NCI-H748 treated with DMSO at 0.1 percent for 48 hours (cell line): Measurements from ENCODE around the gene BEND7.
A peak's percentile ranks its signal among the peaks of the same experiment; 100 is the strongest.
"Not testable (repeated sequence)": the region's sequence is repeated elsewhere in the genome, so short reads cannot be mapped to it uniquely, and the experiment has no call there.

Experiments used
- DNase-seq: peaks from one replicate; lab custom pipeline; 2025; lab: John Stamatoyannopoulos, UW

Gene BEND7

GRCh38 chr10:13420532-13421307 is 108.1 kb downstream of the BEND7 start:
- DNase-seq = no peak

- DNase-seq = no peak
These were observed 111.2 kb downstream of the BEND7 start for GRCh38 chr10:13417459-13418126.

- DNase-seq = no peak
These were observed 112.1 kb downstream of the BEND7 start for GRCh38 chr10:13416760-13417159.

GRCh38 chr10:13414855-13415254 is 114.0 kb downstream of the BEND7 start:
- no peak for DNase-seq

GRCh38 chr10:13414137-13414536 is 114.7 kb downstream of the BEND7 start:
- DNase-seq = no peak

DNA sequence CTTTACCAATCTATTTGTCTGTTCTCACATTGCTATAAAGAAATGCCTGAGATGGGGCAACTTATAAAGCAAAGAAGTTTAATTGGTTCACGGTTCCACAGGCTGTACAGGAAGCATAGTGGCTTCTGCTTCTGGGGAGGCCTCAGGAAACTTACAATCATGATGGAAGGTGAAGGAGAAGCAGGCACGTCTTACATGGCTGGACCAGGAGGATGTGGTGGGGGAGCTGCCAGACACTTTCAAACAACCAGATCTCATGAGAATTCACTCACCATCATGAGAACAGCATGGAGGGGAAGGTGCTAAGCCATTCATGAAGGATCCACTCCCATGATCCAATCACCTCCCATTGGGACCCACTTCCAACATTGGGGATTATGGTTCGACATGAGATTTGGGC is 115.9 kb downstream of the BEND7 start:
- DNase-seq = no peak

GRCh38 chr10:13404791-13405190 is 124.0 kb downstream of the BEND7 start:
- peak; percentile 5 for DNase-seq

- no peak for DNase-seq
These were observed 124.5 kb downstream of the BEND7 start for GRCh38 chr10:13404305-13404759.

- not testable (repeated sequence) for DNase-seq
These were observed 125.4 kb downstream of the BEND7 start for GRCh38 chr10:13403426-13403825.

GRCh38 chr10:13402021-13402420 is 126.8 kb downstream of the BEND7 start:
- DNase-seq = no peak

DNA sequence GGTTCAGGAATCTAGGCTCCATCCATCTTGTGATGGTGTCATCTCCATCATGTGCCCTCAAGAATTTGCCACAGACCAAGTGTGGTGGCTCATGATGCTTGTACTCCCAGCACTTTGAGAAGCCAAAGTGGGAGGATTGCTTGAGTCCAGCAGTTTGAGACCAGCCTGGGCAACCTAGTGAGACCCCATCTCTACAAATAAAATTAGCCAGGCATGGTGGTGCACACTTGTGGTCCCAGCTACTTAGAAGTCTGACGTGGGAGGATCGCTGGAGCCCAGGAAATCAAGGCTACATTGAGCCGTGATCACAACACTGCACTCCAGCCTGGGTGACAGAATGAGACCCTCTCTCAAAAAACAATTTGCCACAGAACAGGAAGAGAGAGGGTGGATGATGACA is 127.7 kb downstream of the BEND7 start:
- DNase-seq = no peak

DNA sequence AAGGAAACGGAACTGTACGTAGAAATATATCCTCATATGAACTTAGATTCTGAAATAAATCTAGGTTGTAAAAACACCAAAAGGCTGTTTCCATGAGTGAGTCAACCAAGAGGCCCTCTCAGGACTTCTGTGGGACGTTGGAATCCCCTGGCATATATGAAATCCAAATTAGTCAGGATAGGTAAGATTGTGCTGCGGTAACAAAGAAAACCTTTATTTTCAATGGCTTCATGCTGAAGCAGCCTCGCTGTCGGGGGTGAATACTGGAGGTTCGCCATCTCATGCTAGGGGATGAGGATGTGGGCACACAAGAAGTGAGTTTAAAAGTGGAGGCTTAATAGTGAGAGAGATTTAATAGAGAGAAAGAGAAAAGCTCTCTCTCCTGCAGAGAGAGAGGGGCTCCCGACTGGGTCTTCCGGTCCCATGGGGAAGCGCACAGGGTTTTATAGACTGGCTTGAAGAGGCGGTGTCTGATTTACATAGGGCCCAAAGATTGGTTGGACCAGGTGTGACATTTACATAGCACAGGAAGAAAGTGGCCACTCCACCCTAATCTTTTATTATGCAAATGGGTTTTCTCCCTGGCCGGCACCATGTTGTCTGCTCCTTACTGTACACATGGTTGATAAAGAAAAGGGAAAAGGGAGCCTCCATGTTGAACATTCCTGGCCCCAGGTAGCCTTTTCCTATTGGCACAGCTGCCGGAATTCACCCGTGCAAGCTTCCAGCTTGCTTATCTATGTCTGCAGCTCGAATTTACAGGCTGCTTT is 128.4 kb downstream of the BEND7 start:
- DNase-seq = no peak

- DNase-seq = no peak
These were observed 129.1 kb downstream of the BEND7 start for GRCh38 chr10:13399752-13400151.

- no peak for DNase-seq
These were observed 129.6 kb downstream of the BEND7 start for GRCh38 chr10:13399236-13399635.

GRCh38 chr10:13397052-13397451 is 131.8 kb downstream of the BEND7 start:
- DNase-seq = no peak

GRCh38 chr10:13396369-13396768 is 132.4 kb downstream of the BEND7 start:
- DNase-seq = no peak

DNA sequence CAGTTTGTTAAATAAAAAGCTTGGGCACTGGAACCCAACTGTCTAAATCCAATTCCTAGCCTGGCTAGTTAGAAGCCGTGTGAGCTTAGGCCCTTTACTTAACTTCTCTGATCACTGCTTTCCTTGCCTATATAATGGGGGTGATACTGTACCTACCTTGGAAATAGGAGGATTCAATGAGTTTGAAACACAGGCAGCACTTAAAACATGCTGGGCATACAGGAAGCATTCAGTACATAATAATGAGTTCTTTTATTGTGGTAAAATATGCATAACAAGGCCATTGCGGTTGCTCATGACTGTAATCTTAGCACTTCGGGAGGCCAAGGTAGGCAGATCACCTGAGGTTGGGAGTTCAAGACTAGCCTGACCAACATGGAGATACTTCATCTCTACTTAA is 133.3 kb downstream of the BEND7 start:
- no peak for DNase-seq

DNA sequence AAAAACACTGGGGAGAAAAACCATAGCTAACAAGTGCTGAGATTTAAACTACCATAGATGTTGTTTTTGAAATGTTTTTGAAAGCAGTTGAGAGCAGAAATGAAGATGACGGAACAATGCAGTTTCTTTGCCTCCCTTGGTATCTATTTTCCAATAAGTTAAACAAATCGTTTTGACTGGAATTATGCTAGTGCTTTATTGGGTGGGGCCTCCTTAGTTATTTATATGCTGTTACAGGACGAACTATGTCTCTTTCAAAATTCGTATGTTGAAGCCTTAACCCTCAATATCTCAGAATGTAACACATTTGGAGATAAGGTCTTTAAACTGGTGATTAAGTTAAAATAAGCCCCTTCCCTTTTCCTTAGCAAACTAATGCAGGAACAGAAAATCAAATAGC is 135.2 kb downstream of the BEND7 start:
- DNase-seq = no peak

- DNase-seq = no peak
These were observed 136.1 kb downstream of the BEND7 start for GRCh38 chr10:13392701-13393100.
